Caco-2 (cell line): ENCODE data around the gene EHBP1. TPM values are rescaled to one million over a fixed set of nuclear protein-coding genes. Genes with fewer than 3 reads are reported as not detected.
A peak's percentile ranks its signal among the peaks of the same experiment; 100 is the strongest.

ENCODE experiments used
- BruUV-seq: library from RNA; stranded (reverse); fragments of 400-500 nt; replicated peaks from 2 replicates; lab custom pipeline; 2021; lab: Mats Ljungman, UMichigan
- CTCF ChIA-PET: fragments of 300-600 bp; sonication (Branson Sonifier 250); formaldehyde crosslinking; loops from one replicate; lab custom pipeline; 2022; ENCODE audit warnings: antibody characterized with exemption; lab: Charles Lee
- POLR2A ChIA-PET: fragments of 300-600 bp; sonication (Branson Sonifier 250); formaldehyde crosslinking; loops from one replicate; lab custom pipeline; 2022; ENCODE audit warnings: antibody characterized with exemption; lab: Charles Lee
- DNase-seq, 2 experiments: peaks; one replicate each; pipeline versions ENCODE4 v3.0.0 to v3.0.0-alpha.2; 2020 to 2022
- H3K27me3 ChIP-seq: replicated peaks from 2 replicates; pipeline ENCODE4 v1.6.0; 2011; ENCODE audit warnings: low read length; ENCODE audit not compliant: control insufficient read depth, insufficient read depth
- H3K36me3 ChIP-seq: 2 replicates; pipeline ENCODE4 v1.5.1; 2011; ENCODE audit warnings: low read length; ENCODE audit not compliant: control insufficient read depth, insufficient read depth
- H3K4me1 ChIP-seq: fragments of 250-450 bp; sonication (Bioruptor Pico); 2 replicates; pipeline ENCODE4 v1.5.1; 2020; ENCODE audit warnings: mild to moderate bottlenecking
- H3K4me3 ChIP-seq: 2 replicates; pipeline ENCODE4 v1.5.1; 2011; ENCODE audit warnings: low read depth, mild to moderate bottlenecking, control low read depth, low read length
- H3K9me3 ChIP-seq: fragments of 250-450 bp; sonication (Bioruptor Pico); 2 replicates; pipeline ENCODE4 v1.5.1; 2020; ENCODE audit warnings: mild to moderate bottlenecking, moderate library complexity
- H3K27ac Mint-ChIP-seq: one replicate; pipeline ENCODE4 v1.8.0; 2022; ENCODE audit warnings: mixed read lengths; ENCODE audit not compliant: unreplicated experiment
- H3K27me3 Mint-ChIP-seq: one replicate; pipeline ENCODE4 v1.8.0; 2022; ENCODE audit warnings: mixed read lengths; ENCODE audit not compliant: insufficient read depth, unreplicated experiment
- H3K36me3 Mint-ChIP-seq: one replicate; pipeline ENCODE4 v1.8.0; 2022; ENCODE audit warnings: mild to moderate bottlenecking, mixed read lengths; ENCODE audit not compliant: insufficient read depth, unreplicated experiment
- H3K4me1 Mint-ChIP-seq: one replicate; pipeline ENCODE4 v1.8.0; 2022; ENCODE audit warnings: low read depth, mixed read lengths; ENCODE audit not compliant: unreplicated experiment
- H3K4me3 Mint-ChIP-seq: one replicate; pipeline ENCODE4 v1.8.0; 2022; ENCODE audit warnings: mild to moderate bottlenecking, moderate library complexity, mixed read lengths; ENCODE audit not compliant: unreplicated experiment
- H3K9me3 Mint-ChIP-seq: one replicate; pipeline ENCODE4 v1.8.0; 2022; ENCODE audit warnings: mixed read lengths; ENCODE audit not compliant: unreplicated experiment
- CTCF ChIP-seq, 2 experiments: fragments of 200-600 bp in 1 of 2; IDR thresholded peaks; 1 replicate in 1 of 2; 2 replicates in 1 of 2; pipeline versions ENCODE4 v1.5.1 to v1.8.0; 2011 to 2022; ENCODE audit warnings: antibody characterized with exemption in 1 of 2, control low read depth in 1 of 2, inconsistent platforms in 1 of 2, low read depth in 1 of 2, low read length in 1 of 2, mild to moderate bottlenecking in 1 of 2, moderate library complexity in 1 of 2; ENCODE audit not compliant: insufficient read depth in 1 of 2, severe bottlenecking in 1 of 2, unreplicated experiment in 1 of 2
- intact Hi-C: fragments of 100-400 bp; cut with micrococcal nuclease; formaldehyde crosslinking; loops from one replicate; pipeline ENCODE4 v1.10.0; 2022; ENCODE audit not compliant: unreplicated experiment
- total RNA-seq: library from RNA; stranded (reverse); gene quantifications from 2 replicates; pipeline ENCODE4 v1.2.3, GENCODE V29; 2022

Gene EHBP1
- total RNA-seq, 1 experiment from 2014 or later: 120 TPM

- no peaks in the 10 kb centered on the region for H3K27me3 Mint-ChIP-seq
- Histone ChIP-seq H3K4me3 (no peak overlapping the region), H3K4me1 (no peaks in the 10 kb centered on the region), H3K36me3 (no peaks in the 10 kb centered on the region; the same call in 1 of the 2 replicates), H3K9me3 (no peaks in the 10 kb centered on the region), H3K27me3 (no peaks in the 10 kb centered on the region)
- H3K4me3 Mint-ChIP-seq: no peak overlapping the region
- no peak for TF ChIP-seq CTCF (IDR thresholded peaks at IDR 0.05; ENCODE audit: insufficient read depth in 1 of 2, low read depth in 1 of 2, low read length in 1 of 2, severe bottlenecking in 1 of 2, unreplicated experiment in 1 of 2)
- BruUV-seq: no TSS peak
- no peak for DNase-seq
- intact Hi-C loops: no loop called here
- H3K4me1 Mint-ChIP-seq: no peaks in the 10 kb centered on the region
- peaks cover 18% of the 10 kb centered on the region for H3K36me3 Mint-ChIP-seq
- POLR2A ChIA-PET: no interaction called here
- CTCF ChIA-PET: no interaction called here
- no peaks in the 10 kb centered on the region for H3K9me3 Mint-ChIP-seq
- H3K27ac Mint-ChIP-seq: no peak overlapping the region
These were observed 95.1 kb downstream of the EHBP1 start for GRCh38 chr2:62800618-62801017.

GRCh38 chr2:62801110-62801509, 95.6 kb downstream of the EHBP1 start:
- intact Hi-C loops: no loop called here
- Histone ChIP-seq H3K9me3 (no peaks in the 10 kb centered on the region), H3K27me3 (no peaks in the 10 kb centered on the region), H3K4me1 (no peaks in the 10 kb centered on the region), H3K36me3 (no peaks in the 10 kb centered on the region; the same call in 1 of the 2 replicates), H3K4me3 (no peak overlapping the region)
- Mint-ChIP-seq H3K36me3 (peaks cover 23% of the 10 kb centered on the region), H3K27ac (no peak overlapping the region), H3K9me3 (peaks cover 4% of the 10 kb centered on the region), H3K4me3 (no peak overlapping the region), H3K4me1 (no peaks in the 10 kb centered on the region), H3K27me3 (no peaks in the 10 kb centered on the region)
- no TSS peak for BruUV-seq
- DNase-seq: no peak
- CTCF ChIA-PET: no interaction called here
- TF ChIP-seq CTCF (IDR thresholded peaks at IDR 0.05; ENCODE audit: insufficient read depth in 1 of 2, low read depth in 1 of 2, low read length in 1 of 2, severe bottlenecking in 1 of 2, unreplicated experiment in 1 of 2): no peak
- POLR2A ChIA-PET: no interaction called here

- H3K9me3 Mint-ChIP-seq: peaks cover 10% of the 10 kb centered on the region
- intact Hi-C loops: no loop called here
- peaks cover 31% of the 10 kb centered on the region for H3K36me3 Mint-ChIP-seq
- H3K27me3 Mint-ChIP-seq: no peaks in the 10 kb centered on the region
- Histone ChIP-seq H3K27me3 (no peaks in the 10 kb centered on the region), H3K9me3 (no peaks in the 10 kb centered on the region), H3K4me1 (no peaks in the 10 kb centered on the region), H3K4me3 (no peak overlapping the region), H3K36me3 (no peaks in the 10 kb centered on the region; the same call in 1 of the 2 replicates)
- no peak for TF ChIP-seq CTCF (IDR thresholded peaks at IDR 0.05; ENCODE audit: insufficient read depth in 1 of 2, low read depth in 1 of 2, low read length in 1 of 2, severe bottlenecking in 1 of 2, unreplicated experiment in 1 of 2)
- no peak overlapping the region for H3K27ac Mint-ChIP-seq
- DNase-seq: peak in 1 of 2 experiments; percentile 16
- POLR2A ChIA-PET: no interaction called here
- no peaks in the 10 kb centered on the region for H3K4me1 Mint-ChIP-seq
- BruUV-seq: no TSS peak
- CTCF ChIA-PET: no interaction called here
- no peak overlapping the region for H3K4me3 Mint-ChIP-seq
These were observed 96.5 kb downstream of the EHBP1 start for GRCh38 chr2:62801814-62802523.
